Activated effector memory CD4-positive, alpha-beta T cell treated with Interleukin-2 at 50 U/mL for 16 hours (primary cell): ENCODE data around the gene POTEH.
"Not testable (repeated sequence)": the region's sequence is repeated elsewhere in the genome, so short reads cannot be mapped to it uniquely, and the experiment has no call there.

ENCODE experiments used
- DNase-seq: peaks from one replicate; pipeline ENCODE4 v3.0.0-alpha.2; 2020

POTEH gene

GRCh38 chr22:15689749-15690125, at the start of gene POTEH:
Gene POTEH, plus strand, starts transcription at chr22:15690026. Its CDS starts 52 bp downstream, at chr22:15690078.
- not testable (repeated sequence) for DNase-seq

- not testable (repeated sequence) for DNase-seq
Measured at GRCh38 chr22:15642288-15642861, 47.5 kb upstream of the POTEH start.

GRCh38 chr22:15651954-15652353, 37.9 kb upstream of the POTEH start:
- not testable (repeated sequence) for DNase-seq

GRCh38 chr22:15652738-15653137, 37.1 kb upstream of the POTEH start:
- DNase-seq, result not testable (repeated sequence)

GRCh38 chr22:15653241-15653640, 36.6 kb upstream of the POTEH start:
- DNase-seq, result not testable (repeated sequence)

- DNase-seq, result not testable (repeated sequence)
Measured at GRCh38 chr22:15661102-15661501, 28.7 kb upstream of the POTEH start.

GRCh38 chr22:15664682-15665081, 25.1 kb upstream of the POTEH start:
- not testable (repeated sequence) for DNase-seq

- DNase-seq, result not testable (repeated sequence)
Measured at GRCh38 chr22:15665478-15665877, 24.3 kb upstream of the POTEH start.

- DNase-seq, result not testable (repeated sequence)
Measured at GRCh38 chr22:15669430-15669829, 20.4 kb upstream of the POTEH start.

- DNase-seq, result not testable (repeated sequence)
Measured at GRCh38 chr22:15679702-15680101, 10.1 kb upstream of the POTEH start.

GRCh38 chr22:15684115-15684514, 5.7 kb upstream of the POTEH start:
- not testable (repeated sequence) for DNase-seq

GRCh38 chr22:15684695-15685094, 5.1 kb upstream of the POTEH start:
- not testable (repeated sequence) for DNase-seq

- DNase-seq, result not testable (repeated sequence)
Measured at GRCh38 chr22:15685641-15686040, 4.2 kb upstream of the POTEH start.

- DNase-seq, result not testable (repeated sequence)
Measured at GRCh38 chr22:15687086-15687485, 2.7 kb upstream of the POTEH start.

GRCh38 chr22:15687676-15688075, 2.1 kb upstream of the POTEH start:
- DNase-seq, result not testable (repeated sequence)

GRCh38 chr22:15688090-15688489, 1.7 kb upstream of the POTEH start:
- DNase-seq, result not testable (repeated sequence)

- not testable (repeated sequence) for DNase-seq
Measured at GRCh38 chr22:15689012-15689748, 646 bp upstream of the POTEH start.

GRCh38 chr22:15713600-15713999, 23.8 kb downstream of the POTEH start:
- DNase-seq, result not testable (repeated sequence)

GRCh38 chr22:15714125-15714524, 24.3 kb downstream of the POTEH start:
- DNase-seq, result not testable (repeated sequence)

- not testable (repeated sequence) for DNase-seq
Measured at GRCh38 chr22:15721884-15722283, 32.1 kb downstream of the POTEH start.

- not testable (repeated sequence) for DNase-seq
Measured at GRCh38 chr22:15729209-15729917, 39.5 kb downstream of the POTEH start.

GRCh38 chr22:15731023-15731422, 41.2 kb downstream of the POTEH start:
- not testable (repeated sequence) for DNase-seq

- not testable (repeated sequence) for DNase-seq
Measured at GRCh38 chr22:15734411-15734810, 44.6 kb downstream of the POTEH start.
